ENCODE measurements around the gene PLEKHG4. TPM values are rescaled to one million over a fixed set of nuclear protein-coding genes. Genes with fewer than 3 reads are reported as not detected.

The PLEKHG4 gene
- polyA plus RNA-seq, 1 of the 3 experiments (the other 2 are of a cell fraction), result 65.5 TPM

- H3K9ac ChIP-seq, result no peak overlapping the region
- no peaks in the 10 kb centered on the region for H3K36me3 ChIP-seq (replicated peaks in 1 of 2; ENCODE audit: control insufficient read depth in 1 of 2, insufficient read depth in 2 of 2, low read length in 1 of 2)
- DNase-seq, result peak; percentile 17
- H3K4me3 ChIP-seq (ENCODE audit: low read depth in 2 of 2, low read length in 1 of 2), result no peak overlapping the region
- no peaks in the 10 kb centered on the region for H3K9me2 ChIP-seq
- no peak overlapping the region for H2AFZ ChIP-seq (ENCODE audit: low read depth)
- CTCF ChIA-PET, result no interaction called here
- H3K27ac ChIP-seq (ENCODE audit: low read depth in 2 of 2, low read length in 1 of 2), result no peak overlapping the region
- H3K4me2 ChIP-seq, result no peak overlapping the region
- H3K79me2 ChIP-seq (ENCODE audit: insufficient read depth), result no peaks in the 10 kb centered on the region
- POLR2A ChIA-PET, result no interaction called here
- no peaks in the 10 kb centered on the region for H3K4me1 ChIP-seq (ENCODE audit: control insufficient read depth in 1 of 2, insufficient read depth in 2 of 2, low read depth in 1 of 2, low read length in 1 of 2)
- no peaks in the 10 kb centered on the region for H3K27me3 ChIP-seq (ENCODE audit: insufficient read depth)
- H3K9me3 ChIP-seq, result no peaks in the 10 kb centered on the region
- H3F3A ChIP-seq (replicated peaks; ENCODE audit: insufficient read depth), result peaks cover 2% of the 10 kb centered on the region
- H4K20me1 ChIP-seq (ENCODE audit: insufficient read depth), result no peaks in the 10 kb centered on the region
- 90% methylated on average over 13 of the region's 13 CpGs for WGBS (ENCODE audit: low lambda C conversion rate)
- TF ChIP-seq ELF1 (IDR thresholded peaks at IDR 0.05), result no peak
- TF ChIP-seq CTCF (IDR thresholded peaks at IDR 0.05), result peak; percentile 14; the same call in 1 of the 2 replicates
Measured at GRCh38 chr16:67305216-67306071, 26.1 kb downstream of the PLEKHG4 start.

GRCh38 chr16:67310561-67310960, 31.2 kb downstream of the PLEKHG4 start:
- no peak for TF ChIP-seq RFX5 (IDR thresholded peaks at IDR 0.05; ENCODE audit: low read length)
- TF ChIP-seq RCOR1 (IDR thresholded peaks at IDR 0.05; ENCODE audit: low read length), result no peak
- TF ChIP-seq EP300 (IDR thresholded peaks at IDR 0.05; ENCODE audit: borderline replicate concordance in 1 of 2, low read depth in 1 of 2, low read length in 1 of 2), result no peak
- TF ChIP-seq NFIC (IDR thresholded peaks at IDR 0.05; ENCODE audit: borderline replicate concordance), result no peak
- TF ChIP-seq TAF1 (IDR thresholded peaks at IDR 0.05; ENCODE audit: borderline replicate concordance, low read depth, low read length), result no peak
- no peak for TF ChIP-seq SMC3 (IDR thresholded peaks at IDR 0.05; ENCODE audit: low read depth, low read length)
- TF ChIP-seq ELF1 (IDR thresholded peaks at IDR 0.05), result no peak
- Histone ChIP-seq H3K79me2 (ENCODE audit: insufficient read depth) (no peaks in the 10 kb centered on the region), H3K27ac (ENCODE audit: low read depth in 2 of 2, low read length in 1 of 2) (peak overlapping the region in 1 of 2 experiments; percentile 93; a peak in 1 of 4 replicates), H3K9ac (no peak overlapping the region), H4K20me1 (ENCODE audit: insufficient read depth) (no peaks in the 10 kb centered on the region), H3K9me2 (no peaks in the 10 kb centered on the region), H3K27me3 (ENCODE audit: insufficient read depth) (no peaks in the 10 kb centered on the region), H3K4me3 (ENCODE audit: low read depth in 2 of 2, low read length in 1 of 2) (no peak overlapping the region), H3K4me1 (ENCODE audit: control insufficient read depth in 1 of 2, insufficient read depth in 2 of 2, low read depth in 1 of 2, low read length in 1 of 2) (peaks cover 0 to 13% of the 10 kb centered on the region in 2 experiments; a peak in 1 of 4 replicates), H3K4me2 (no peak overlapping the region), H3F3A (replicated peaks; ENCODE audit: insufficient read depth) (peaks cover 9% of the 10 kb centered on the region), H3K9me3 (no peaks in the 10 kb centered on the region), H2AFZ (ENCODE audit: low read depth) (0 out of 2 replicates have a peak overlapping the region, but pooled peaks have one; percentile 7), H3K36me3 (replicated peaks in 1 of 2; ENCODE audit: control insufficient read depth in 1 of 2, insufficient read depth in 2 of 2, low read length in 1 of 2) (no peaks in the 10 kb centered on the region)
- WGBS (ENCODE audit: low lambda C conversion rate), result 95% methylated on average over 3 of the region's 3 CpGs
- CTCF ChIA-PET, result no interaction called here
- POLR2A ChIA-PET, result no interaction called here
- DNase-seq, result no peak

All from SK-N-SH (cell line).